Caco-2 (cell line): Measurements from ENCODE around the gene TEAD1. TPM values are rescaled to one million over a fixed set of nuclear protein-coding genes. Genes with fewer than 3 reads are reported as not detected.

Source experiments
- BruUV-seq: library from RNA; stranded (reverse); fragments of 400-500 nt; replicated peaks from 2 replicates; lab custom pipeline; 2021; lab: Mats Ljungman, UMichigan
- CTCF ChIA-PET: fragments of 300-600 bp; sonication (Branson Sonifier 250); formaldehyde crosslinking; loops from one replicate; lab custom pipeline; 2022; ENCODE audit warnings: antibody characterized with exemption; lab: Charles Lee
- POLR2A ChIA-PET: fragments of 300-600 bp; sonication (Branson Sonifier 250); formaldehyde crosslinking; loops from one replicate; lab custom pipeline; 2022; ENCODE audit warnings: antibody characterized with exemption; lab: Charles Lee
- DNase-seq, 2 experiments: peaks; one replicate each; pipeline versions ENCODE4 v3.0.0 to v3.0.0-alpha.2; 2020 to 2022
- H3K27me3 ChIP-seq: replicated peaks from 2 replicates; pipeline ENCODE4 v1.6.0; 2011; ENCODE audit warnings: low read length; ENCODE audit not compliant: control insufficient read depth, insufficient read depth
- H3K36me3 ChIP-seq: 2 replicates; pipeline ENCODE4 v1.5.1; 2011; ENCODE audit warnings: low read length; ENCODE audit not compliant: control insufficient read depth, insufficient read depth
- H3K4me1 ChIP-seq: fragments of 250-450 bp; sonication (Bioruptor Pico); 2 replicates; pipeline ENCODE4 v1.5.1; 2020; ENCODE audit warnings: mild to moderate bottlenecking
- H3K4me3 ChIP-seq: 2 replicates; pipeline ENCODE4 v1.5.1; 2011; ENCODE audit warnings: low read depth, mild to moderate bottlenecking, control low read depth, low read length
- H3K9me3 ChIP-seq: fragments of 250-450 bp; sonication (Bioruptor Pico); 2 replicates; pipeline ENCODE4 v1.5.1; 2020; ENCODE audit warnings: mild to moderate bottlenecking, moderate library complexity
- H3K27ac Mint-ChIP-seq: one replicate; pipeline ENCODE4 v1.8.0; 2022; ENCODE audit warnings: mixed read lengths; ENCODE audit not compliant: unreplicated experiment
- H3K27me3 Mint-ChIP-seq: one replicate; pipeline ENCODE4 v1.8.0; 2022; ENCODE audit warnings: mixed read lengths; ENCODE audit not compliant: insufficient read depth, unreplicated experiment
- H3K36me3 Mint-ChIP-seq: one replicate; pipeline ENCODE4 v1.8.0; 2022; ENCODE audit warnings: mild to moderate bottlenecking, mixed read lengths; ENCODE audit not compliant: insufficient read depth, unreplicated experiment
- H3K4me1 Mint-ChIP-seq: one replicate; pipeline ENCODE4 v1.8.0; 2022; ENCODE audit warnings: low read depth, mixed read lengths; ENCODE audit not compliant: unreplicated experiment
- H3K4me3 Mint-ChIP-seq: one replicate; pipeline ENCODE4 v1.8.0; 2022; ENCODE audit warnings: mild to moderate bottlenecking, moderate library complexity, mixed read lengths; ENCODE audit not compliant: unreplicated experiment
- H3K9me3 Mint-ChIP-seq: one replicate; pipeline ENCODE4 v1.8.0; 2022; ENCODE audit warnings: mixed read lengths; ENCODE audit not compliant: unreplicated experiment
- intact Hi-C: fragments of 100-400 bp; cut with micrococcal nuclease; formaldehyde crosslinking; loops from one replicate; pipeline ENCODE4 v1.10.0; 2022; ENCODE audit not compliant: unreplicated experiment
- total RNA-seq: library from RNA; stranded (reverse); gene quantifications from 2 replicates; pipeline ENCODE4 v1.2.3, GENCODE V29; 2022
- TF ChIP-seq, protein P1 (sequence below), 2 experiments: fragments of 200-600 bp in 1 of 2; IDR thresholded peaks; 1 replicate in 1 of 2; 2 replicates in 1 of 2; pipeline versions ENCODE4 v1.5.1 to v1.8.0; 2011 to 2022; ENCODE audit warnings: antibody characterized with exemption in 1 of 2, control low read depth in 1 of 2, inconsistent platforms in 1 of 2, low read depth in 1 of 2, low read length in 1 of 2, mild to moderate bottlenecking in 1 of 2, moderate library complexity in 1 of 2; ENCODE audit not compliant: insufficient read depth in 1 of 2, severe bottlenecking in 1 of 2, unreplicated experiment in 1 of 2

The TEAD1 gene
- total RNA-seq, 1 experiment from 2014 or later = 144 TPM

DNA sequence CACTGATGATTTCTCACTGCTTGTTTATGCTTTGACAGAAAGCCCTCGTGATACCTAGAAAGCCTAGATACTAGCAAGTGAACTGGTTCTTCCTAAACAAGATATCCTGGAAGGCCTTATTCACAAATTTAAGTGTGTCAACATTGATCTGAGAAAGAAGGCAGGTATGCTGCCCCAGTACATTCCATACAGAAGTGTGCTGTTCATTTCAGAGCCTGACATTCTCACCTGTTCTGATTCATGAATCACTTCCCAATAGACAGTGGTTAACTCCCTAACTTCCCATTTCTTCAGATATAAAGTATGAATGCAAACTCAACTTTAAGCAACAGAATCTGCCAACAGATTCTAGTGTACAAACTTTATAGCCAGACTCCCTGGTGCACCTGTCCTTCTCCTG lies 319.4 kb downstream of the TEAD1 start:
- DNase-seq = no peak
- POLR2A ChIA-PET = no interaction called here
- Mint-ChIP-seq H3K36me3 (no peaks in the 10 kb centered on the region), H3K4me3 (no peak overlapping the region), H3K9me3 (no peaks in the 10 kb centered on the region), H3K4me1 (no peaks in the 10 kb centered on the region), H3K27me3 (peaks cover 4% of the 10 kb centered on the region), H3K27ac (no peak overlapping the region)
- Histone ChIP-seq H3K36me3 (no peaks in the 10 kb centered on the region), H3K9me3 (no peaks in the 10 kb centered on the region; the same call in 1 of the 2 replicates), H3K4me3 (no peak overlapping the region), H3K4me1 (0 out of 2 replicates have a peak, but pooled peaks cover 6% of the 10 kb centered on the region), H3K27me3 (no peaks in the 10 kb centered on the region)
- TF ChIP-seq, protein P1, sequence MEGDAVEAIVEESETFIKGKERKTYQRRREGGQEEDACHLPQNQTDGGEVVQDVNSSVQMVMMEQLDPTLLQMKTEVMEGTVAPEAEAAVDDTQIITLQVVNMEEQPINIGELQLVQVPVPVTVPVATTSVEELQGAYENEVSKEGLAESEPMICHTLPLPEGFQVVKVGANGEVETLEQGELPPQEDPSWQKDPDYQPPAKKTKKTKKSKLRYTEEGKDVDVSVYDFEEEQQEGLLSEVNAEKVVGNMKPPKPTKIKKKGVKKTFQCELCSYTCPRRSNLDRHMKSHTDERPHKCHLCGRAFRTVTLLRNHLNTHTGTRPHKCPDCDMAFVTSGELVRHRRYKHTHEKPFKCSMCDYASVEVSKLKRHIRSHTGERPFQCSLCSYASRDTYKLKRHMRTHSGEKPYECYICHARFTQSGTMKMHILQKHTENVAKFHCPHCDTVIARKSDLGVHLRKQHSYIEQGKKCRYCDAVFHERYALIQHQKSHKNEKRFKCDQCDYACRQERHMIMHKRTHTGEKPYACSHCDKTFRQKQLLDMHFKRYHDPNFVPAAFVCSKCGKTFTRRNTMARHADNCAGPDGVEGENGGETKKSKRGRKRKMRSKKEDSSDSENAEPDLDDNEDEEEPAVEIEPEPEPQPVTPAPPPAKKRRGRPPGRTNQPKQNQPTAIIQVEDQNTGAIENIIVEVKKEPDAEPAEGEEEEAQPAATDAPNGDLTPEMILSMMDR (IDR thresholded peaks at IDR 0.05; ENCODE audit: insufficient read depth in 1 of 2, low read depth in 1 of 2, low read length in 1 of 2, severe bottlenecking in 1 of 2, unreplicated experiment in 1 of 2) = no peak
- no TSS peak for BruUV-seq
- intact Hi-C loops = no loop called here
- CTCF ChIA-PET = no interaction called here
